Measurements from ENCODE around the gene PPP1R14B.

GRCh38 chr11:64234647-64235379 lies 11.9 kb downstream of the PPP1R14B start:
- TF ChIP-seq CTCF (conservative IDR thresholded peaks at IDR 0.05) (no peak), ZFX (IDR thresholded peaks at IDR 0.05) (no peak)

All from C4-2B (cell line).